BE2C (cell line): Measurements from ENCODE around the gene PLEKHO2.
A peak's percentile ranks its signal among the peaks of the same experiment; 100 is the strongest.

Source experiments
- DNase-seq: peaks from one replicate; pipeline ENCODE4 v3.0.0-alpha.2; 2020
- H3K27me3 ChIP-seq: fragments of 250-450 bp; sonication (Bioruptor Pico); 2 replicates; pipeline ENCODE4 v1.5.1; 2020; ENCODE audit warnings: mild to moderate bottlenecking
- H3K36me3 ChIP-seq: fragments of 250-450 bp; sonication (Bioruptor Pico); 2 replicates; pipeline ENCODE4 v1.5.1; 2020; ENCODE audit warnings: mild to moderate bottlenecking
- H3K4me1 ChIP-seq: fragments of 250-450 bp; sonication (Bioruptor Pico); 2 replicates; pipeline ENCODE4 v1.5.1; 2020
- H3K4me3 ChIP-seq: 2 replicates; pipeline ENCODE4 v1.5.1; 2011; ENCODE audit warnings: low read depth, low read length
- H3K9me3 ChIP-seq: fragments of 250-450 bp; sonication (Bioruptor Pico); 2 replicates; pipeline ENCODE4 v1.5.1; 2020
- TF ChIP-seq, protein P1 (sequence below): IDR thresholded peaks from 2 replicates; pipeline ENCODE4 v1.5.1; 2012; ENCODE audit warnings: mild to moderate bottlenecking, low read depth, low read length

The PLEKHO2 gene

DNA sequence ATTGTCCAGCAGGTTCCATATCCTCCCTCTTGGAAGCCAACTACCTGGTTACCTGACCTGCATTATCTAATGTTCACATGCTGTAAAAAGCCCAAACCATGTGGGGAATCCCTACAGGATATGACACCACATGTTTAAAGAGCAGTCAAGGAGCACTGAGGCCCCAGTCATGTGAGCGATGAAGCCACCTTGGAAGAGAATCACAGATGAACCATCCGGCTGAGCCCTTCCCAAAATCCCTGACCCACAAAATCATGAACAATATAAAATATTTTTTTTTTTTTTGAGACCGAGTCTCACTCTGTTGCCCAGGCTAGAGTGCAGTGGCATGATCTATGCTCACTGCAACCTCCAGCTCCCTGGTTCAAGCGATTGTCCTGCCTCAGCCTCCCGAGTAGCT is 59.4 kb downstream of the PLEKHO2 start:
- H3K36me3 ChIP-seq = no peaks in the 10 kb centered on the region
- H3K9me3 ChIP-seq = peaks cover 4% of the 10 kb centered on the region; the same call in 1 of the 2 replicates
- no peak for DNase-seq
- H3K27me3 ChIP-seq = no peaks in the 10 kb centered on the region
- TF ChIP-seq, protein P1, sequence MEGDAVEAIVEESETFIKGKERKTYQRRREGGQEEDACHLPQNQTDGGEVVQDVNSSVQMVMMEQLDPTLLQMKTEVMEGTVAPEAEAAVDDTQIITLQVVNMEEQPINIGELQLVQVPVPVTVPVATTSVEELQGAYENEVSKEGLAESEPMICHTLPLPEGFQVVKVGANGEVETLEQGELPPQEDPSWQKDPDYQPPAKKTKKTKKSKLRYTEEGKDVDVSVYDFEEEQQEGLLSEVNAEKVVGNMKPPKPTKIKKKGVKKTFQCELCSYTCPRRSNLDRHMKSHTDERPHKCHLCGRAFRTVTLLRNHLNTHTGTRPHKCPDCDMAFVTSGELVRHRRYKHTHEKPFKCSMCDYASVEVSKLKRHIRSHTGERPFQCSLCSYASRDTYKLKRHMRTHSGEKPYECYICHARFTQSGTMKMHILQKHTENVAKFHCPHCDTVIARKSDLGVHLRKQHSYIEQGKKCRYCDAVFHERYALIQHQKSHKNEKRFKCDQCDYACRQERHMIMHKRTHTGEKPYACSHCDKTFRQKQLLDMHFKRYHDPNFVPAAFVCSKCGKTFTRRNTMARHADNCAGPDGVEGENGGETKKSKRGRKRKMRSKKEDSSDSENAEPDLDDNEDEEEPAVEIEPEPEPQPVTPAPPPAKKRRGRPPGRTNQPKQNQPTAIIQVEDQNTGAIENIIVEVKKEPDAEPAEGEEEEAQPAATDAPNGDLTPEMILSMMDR = no peak
- H3K4me1 ChIP-seq = no peaks in the 10 kb centered on the region; the same call in 1 of the 2 replicates
- H3K4me3 ChIP-seq = no peak overlapping the region

DNA sequence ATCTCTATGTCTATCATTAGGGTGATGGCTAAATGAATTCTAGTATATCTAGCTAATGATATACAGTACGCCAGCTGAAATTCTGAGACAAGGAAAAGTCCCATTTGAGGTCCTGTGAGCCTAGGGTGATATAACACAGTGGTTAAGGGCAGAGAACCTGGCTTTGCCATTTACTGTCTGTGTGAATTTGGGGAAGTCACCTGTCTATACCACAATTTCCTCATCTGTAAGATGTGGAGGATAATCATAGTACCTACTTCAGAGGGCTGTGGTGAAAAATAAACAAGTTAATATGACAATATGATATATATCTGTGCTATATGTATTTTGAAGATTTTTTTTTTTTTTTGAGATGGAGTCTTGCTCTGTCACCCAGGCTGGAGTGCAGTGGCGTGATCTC is 60.2 kb downstream of the PLEKHO2 start:
- Histone ChIP-seq H3K4me3 (no peak overlapping the region), H3K27me3 (no peaks in the 10 kb centered on the region), H3K9me3 (peaks cover 4% of the 10 kb centered on the region; the same call in 1 of the 2 replicates), H3K36me3 (no peaks in the 10 kb centered on the region), H3K4me1 (no peaks in the 10 kb centered on the region; the same call in 1 of the 2 replicates)
- DNase-seq = no peak
- TF ChIP-seq, protein P1 = no peak

DNA sequence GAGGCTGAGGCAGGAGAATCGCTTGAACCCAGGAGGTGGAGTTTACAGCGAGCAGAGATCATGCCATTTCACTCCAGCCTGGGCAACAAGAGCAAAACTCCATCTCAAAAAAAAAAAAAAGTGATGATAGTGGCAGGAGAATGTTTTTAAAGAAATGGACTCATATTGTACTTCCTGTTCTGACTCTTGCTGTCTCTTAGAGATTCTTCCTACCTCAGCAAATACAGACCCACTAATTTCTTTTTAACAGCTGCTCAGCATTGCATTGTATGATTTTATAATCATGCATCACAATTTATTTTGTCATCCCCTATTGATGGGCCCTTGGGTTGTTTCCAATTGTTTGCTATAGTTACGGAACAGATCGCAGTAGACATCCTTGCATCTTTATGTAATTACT is 61.1 kb downstream of the PLEKHO2 start:
- Histone ChIP-seq H3K9me3 (peaks cover 4% of the 10 kb centered on the region; the same call in 1 of the 2 replicates), H3K27me3 (no peaks in the 10 kb centered on the region), H3K4me3 (no peak overlapping the region), H3K4me1 (no peaks in the 10 kb centered on the region; the same call in 1 of the 2 replicates), H3K36me3 (no peaks in the 10 kb centered on the region)
- TF ChIP-seq, protein P1 = no peak
- no peak for DNase-seq

DNA sequence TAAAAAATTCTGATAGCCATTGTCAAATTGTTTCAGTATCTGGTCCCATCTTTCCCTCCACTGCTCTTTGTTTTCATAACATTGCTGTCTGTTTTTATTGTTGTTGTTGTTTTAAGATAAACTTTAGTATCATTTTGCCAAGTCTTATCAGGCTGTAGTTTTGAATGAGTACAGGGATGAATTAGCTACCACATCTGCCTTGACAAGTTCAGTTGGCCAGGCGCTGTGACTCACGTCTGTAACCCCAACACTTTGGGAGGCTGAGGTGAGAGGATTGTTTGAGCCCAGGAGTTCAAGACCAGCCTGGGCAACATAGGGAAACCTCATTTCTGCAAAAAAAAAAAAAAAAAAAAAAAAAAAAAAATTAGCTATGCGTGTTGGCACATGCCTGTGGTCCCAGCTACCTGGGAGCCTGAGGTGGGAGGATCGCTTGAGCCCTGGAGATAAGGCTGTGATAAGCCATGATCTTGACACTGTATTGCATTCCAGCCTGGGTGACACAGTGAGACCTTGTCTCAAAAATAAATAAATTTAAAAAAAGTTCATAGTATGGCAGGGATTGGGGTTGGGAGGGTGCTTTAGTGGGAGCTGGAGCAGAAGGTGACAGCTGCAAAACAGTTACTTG is 61.7 kb downstream of the PLEKHO2 start:
- Histone ChIP-seq H3K4me3 (no peak overlapping the region), H3K9me3 (peaks cover 4% of the 10 kb centered on the region; the same call in 1 of the 2 replicates), H3K4me1 (no peaks in the 10 kb centered on the region; the same call in 1 of the 2 replicates), H3K36me3 (no peaks in the 10 kb centered on the region), H3K27me3 (no peaks in the 10 kb centered on the region)
- TF ChIP-seq, protein P1 = no peak
- no peak for DNase-seq

DNA sequence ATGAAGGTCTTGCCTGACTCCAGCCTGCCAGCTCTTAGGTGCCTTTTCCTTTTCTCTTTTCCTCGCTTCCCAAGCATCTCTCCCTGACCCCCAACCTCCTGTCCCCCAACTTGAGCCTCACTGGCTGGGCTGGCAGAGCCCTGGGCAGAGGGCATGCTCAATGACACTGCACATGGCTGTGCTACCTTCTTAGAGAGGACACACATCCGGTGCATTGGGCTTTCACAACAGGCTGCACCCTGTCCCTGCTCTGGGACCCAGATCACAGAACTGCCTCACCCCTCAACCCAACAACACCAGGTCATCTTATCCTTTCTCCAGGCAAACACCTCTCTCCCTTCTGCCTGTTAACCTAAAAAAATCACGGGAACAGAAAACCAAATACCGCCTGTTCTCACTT is 62.5 kb downstream of the PLEKHO2 start:
- no peaks in the 10 kb centered on the region for H3K36me3 ChIP-seq
- no peaks in the 10 kb centered on the region for H3K27me3 ChIP-seq
- DNase-seq = no peak
- H3K9me3 ChIP-seq = peaks cover 4% of the 10 kb centered on the region; the same call in 1 of the 2 replicates
- no peaks in the 10 kb centered on the region; the same call in 1 of the 2 replicates for H3K4me1 ChIP-seq
- TF ChIP-seq, protein P1 = no peak
- no peak overlapping the region for H3K4me3 ChIP-seq

DNA sequence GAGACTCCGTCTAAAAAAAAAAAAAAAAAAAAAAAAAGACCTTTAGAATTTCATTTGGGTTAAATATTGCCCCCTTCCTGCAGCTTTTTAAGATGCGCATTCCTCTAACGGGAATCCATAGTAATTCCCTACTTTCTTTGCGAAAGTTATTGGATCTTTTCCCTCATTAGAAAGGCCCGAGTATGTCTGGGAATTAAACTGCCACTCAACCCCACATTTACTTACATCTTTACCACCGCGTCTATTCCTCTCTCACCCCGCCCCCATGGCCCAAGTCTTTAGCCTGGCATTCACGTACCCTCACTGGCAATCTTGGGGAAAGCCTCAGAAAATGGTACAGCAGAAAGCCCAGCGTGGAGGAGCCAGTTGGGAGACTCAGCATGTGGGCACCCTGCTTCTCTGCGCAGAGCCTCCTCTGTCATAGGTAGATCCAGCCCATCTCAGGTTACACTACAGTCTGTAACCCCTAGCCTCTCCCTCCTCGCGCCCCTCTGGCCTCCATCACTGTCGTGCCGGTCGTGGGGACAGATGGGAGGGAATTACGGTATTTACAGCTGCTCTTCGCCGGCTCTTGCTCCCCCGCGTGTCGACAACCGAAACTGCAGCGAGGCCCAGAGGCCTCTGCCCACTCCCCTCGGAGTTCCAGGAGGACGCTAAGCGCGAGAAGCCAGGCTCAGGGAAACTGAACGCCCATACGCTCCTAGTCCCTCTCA is 63.6 kb downstream of the PLEKHO2 start:
- Histone ChIP-seq H3K4me3 (no peak overlapping the region), H3K9me3 (peaks cover 4% of the 10 kb centered on the region; the same call in 1 of the 2 replicates)
- DNase-seq = peak; percentile 35

More for the DNA sequence above, 63.6 kb downstream of the PLEKHO2 start:
- no peaks in the 10 kb centered on the region; the same call in 1 of the 2 replicates for H3K4me1 ChIP-seq
- H3K36me3 ChIP-seq = no peaks in the 10 kb centered on the region
- no peaks in the 10 kb centered on the region for H3K27me3 ChIP-seq
- TF ChIP-seq, protein P1 = peak; percentile 17
